ENCODE data around the gene PPM1D.
"Not testable (repeated sequence)": the region's sequence is repeated elsewhere in the genome, so short reads cannot be mapped to it uniquely, and the experiment has no call there.

PPM1D gene

GRCh38 chr17:60593441-60594036 is 6.5 kb upstream of the PPM1D start:
- DNase-seq (ENCODE audit: low spot score): not testable (repeated sequence)

DNA sequence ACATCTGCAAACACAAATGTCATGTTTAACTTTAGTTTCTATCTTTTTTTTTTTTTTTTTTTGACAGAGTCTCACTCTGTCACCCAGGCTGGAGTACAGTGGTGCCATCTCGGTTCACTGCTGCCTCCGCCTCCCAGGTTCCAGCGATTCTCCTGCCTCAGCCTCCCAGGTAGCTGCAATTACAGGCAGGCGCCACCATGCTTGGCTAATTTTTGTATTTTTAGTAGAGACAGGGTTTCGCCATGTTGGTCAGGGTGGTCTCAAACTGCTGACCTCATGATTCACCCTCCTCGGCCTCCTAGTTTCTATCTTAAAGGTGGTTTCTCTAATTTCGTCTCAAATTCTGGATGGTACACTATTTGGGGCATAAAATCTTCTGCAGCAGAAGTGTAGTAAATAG is 5.8 kb upstream of the PPM1D start:
- not testable (repeated sequence) for DNase-seq (ENCODE audit: low spot score)

- DNase-seq (ENCODE audit: low spot score): no peak
Observed at GRCh38 chr17:60594734-60595133, 5.3 kb upstream of the PPM1D start.

DNA sequence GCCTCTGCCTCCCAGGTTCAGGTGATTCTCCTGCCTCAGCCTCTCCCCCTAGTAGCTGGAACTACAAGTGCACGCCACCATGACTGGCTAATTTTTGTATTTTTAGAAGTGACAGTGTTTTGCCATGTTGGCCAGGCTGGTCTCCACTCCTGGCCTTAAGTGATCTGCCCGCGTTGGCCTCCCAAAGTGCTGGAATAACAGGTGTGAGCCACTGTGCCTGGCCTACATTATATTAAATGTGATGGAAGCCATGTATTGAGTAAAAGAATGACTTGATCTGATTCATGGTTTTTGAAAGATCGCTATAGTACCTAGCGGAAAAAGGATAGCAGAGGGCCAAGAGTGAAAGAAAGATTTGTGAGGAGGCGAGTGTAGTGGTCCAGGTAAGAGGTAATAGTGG is 2.7 kb upstream of the PPM1D start:
- DNase-seq (ENCODE audit: low spot score): no peak

DNA sequence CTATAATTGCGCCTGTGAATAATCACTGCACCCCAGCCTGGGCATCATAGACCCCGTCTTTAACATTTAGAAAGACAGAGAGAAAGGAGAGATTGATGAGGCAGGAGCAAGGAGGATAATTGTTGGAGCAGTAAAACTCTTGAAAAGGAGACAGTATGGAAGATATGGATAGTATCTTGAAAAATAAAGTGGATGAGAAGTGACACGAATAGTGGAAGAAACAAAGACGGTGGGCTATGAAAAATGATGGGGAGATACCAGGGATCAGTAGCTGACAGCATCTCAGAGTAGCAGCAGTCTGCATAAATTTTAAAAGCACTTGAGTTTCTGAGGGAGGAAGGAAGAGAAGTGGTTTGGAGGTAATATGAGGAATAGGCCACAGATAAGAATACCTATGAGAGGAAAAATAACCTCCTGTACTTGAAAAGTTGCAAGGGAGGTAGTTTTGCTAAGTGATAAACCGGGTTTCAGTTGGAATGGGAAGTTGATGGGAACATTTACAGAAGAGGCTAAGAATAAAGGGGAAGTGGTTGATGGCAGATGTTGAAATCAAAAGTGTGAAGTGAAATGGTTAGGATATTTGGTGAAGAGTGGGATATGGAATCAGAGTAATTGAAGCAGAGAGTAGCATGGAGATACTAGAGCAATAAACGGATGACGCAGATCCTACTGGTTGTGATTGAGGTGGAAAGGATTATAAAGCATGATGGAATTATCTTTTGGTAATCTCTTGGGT is 1.8 kb upstream of the PPM1D start:
- DNase-seq (ENCODE audit: low spot score): peak; percentile 38

DNA sequence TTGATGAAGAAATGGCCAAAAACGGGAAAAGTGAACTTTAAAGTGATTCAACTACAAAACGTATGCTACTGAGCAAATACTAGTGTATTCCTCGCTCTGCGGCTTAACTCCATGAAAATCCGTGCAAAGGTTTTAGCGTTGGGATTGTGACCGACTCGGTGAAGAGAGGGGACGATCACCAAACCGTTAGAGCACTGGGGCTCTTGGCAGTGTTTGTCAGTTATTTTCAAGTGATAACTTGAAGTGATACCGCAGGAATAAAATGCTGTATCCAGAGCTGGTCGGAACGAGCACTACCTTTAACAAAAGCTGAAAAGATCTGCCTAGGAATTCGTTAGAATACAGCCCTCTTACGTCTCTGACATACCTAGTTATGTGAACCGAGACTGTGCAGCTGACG is 773 bp upstream of the PPM1D start:
- no peak for DNase-seq (ENCODE audit: low spot score)

DNA sequence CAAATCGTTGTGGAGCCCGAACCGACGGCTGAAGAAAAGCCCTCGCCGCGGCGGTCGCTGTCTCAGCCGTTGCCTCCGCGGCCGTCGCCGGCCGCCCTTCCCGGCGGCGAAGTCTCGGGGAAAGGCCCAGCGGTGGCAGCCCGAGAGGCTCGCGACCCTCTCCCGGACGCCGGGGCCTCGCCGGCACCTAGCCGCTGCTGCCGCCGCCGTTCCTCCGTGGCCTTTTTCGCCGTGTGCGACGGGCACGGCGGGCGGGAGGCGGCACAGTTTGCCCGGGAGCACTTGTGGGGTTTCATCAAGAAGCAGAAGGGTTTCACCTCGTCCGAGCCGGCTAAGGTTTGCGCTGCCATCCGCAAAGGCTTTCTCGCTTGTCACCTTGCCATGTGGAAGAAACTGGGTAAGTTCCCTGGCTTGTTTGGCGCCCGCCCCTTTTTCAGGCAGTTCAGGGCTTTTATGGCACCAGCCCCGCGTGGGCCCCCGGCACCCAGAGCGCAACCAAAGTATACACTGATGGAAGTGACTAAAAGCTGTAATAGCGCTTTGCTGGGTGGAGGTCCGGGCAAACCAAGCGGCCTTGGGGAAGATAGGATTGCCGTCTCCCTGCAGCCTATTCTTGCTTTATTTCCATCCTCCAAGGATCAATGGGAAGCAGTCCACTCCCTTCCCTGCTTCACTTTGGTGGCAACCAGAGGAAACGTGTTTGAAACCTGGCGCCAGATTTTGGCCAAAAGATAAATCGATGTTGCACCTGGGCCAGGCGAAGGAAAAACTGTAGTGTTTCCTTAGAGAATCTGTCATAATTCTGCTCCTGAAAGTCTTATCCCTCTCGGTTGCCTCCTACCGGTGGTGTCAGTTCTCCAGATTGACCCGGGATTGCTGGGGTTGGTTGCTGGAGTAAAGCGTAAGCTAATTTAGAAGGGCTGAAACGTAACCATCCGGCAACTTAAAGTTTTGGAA is 775 bp downstream of the PPM1D start:
- peak; percentile 85 for DNase-seq (ENCODE audit: low spot score)

DNA sequence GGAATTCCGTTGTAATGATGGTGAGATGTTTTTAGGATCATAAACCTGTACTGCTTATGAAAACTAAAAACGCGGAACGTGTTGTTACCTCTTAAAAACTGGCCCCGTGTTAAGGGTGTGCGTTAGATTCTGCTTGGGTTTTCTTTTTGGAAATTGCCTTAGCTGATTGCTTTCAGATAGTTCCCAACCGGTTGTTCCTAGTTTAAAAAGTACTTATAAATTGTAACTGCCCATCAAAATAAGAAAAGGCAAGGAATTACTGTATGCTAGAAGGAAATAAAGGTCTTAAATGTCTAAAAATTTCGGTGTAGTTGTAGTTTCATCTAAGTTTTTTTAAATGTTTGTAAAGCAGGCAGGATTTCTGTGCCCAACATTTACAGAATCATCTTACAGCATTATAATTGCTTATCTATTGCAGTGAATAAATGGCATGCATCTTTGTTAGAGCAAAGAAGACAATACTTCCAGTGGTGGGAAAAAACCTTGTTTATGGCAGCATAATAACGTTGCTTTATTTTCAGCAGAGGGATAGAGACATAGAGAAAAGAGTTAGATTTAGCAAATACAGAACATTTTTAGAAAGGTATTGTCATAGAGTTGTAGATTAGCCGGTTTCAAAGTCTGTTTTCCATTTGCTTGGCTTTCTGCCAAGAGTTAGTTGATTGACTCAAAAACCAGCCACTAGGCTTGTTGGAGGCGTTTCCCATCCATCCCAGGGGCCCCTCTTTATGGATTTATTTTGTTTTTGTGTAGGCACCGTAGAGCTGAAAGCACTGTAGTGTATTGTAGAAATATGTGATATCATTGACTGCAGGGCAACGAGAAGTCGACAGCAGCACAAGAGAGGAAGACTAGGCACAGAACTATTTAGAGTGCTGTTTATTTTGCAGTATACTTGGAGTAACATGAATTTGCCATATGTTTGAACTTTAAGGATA is 1.7 kb downstream of the PPM1D start:
- peak; percentile 82 for DNase-seq (ENCODE audit: low spot score)

DNA sequence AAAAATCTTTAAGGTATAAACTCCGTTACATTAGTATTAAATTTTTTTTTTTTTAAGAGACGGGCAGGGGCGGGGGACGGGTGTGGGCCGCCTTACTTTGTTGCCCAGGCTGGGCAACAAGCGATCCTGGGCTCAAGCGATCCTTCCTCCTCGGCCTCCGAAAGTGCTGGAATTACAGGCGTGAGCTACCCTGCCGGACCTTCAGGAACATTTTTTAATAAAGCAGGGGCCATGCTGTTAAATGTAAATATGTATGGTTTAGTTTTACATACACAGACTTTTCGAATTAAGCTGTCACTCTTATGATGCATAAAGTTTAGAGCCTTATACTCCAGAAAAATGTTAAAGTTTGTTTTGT is 2.4 kb downstream of the PPM1D start:
- peak; percentile 16 for DNase-seq (ENCODE audit: low spot score)

GRCh38 chr17:60602871-60603270 is 2.9 kb downstream of the PPM1D start:
- DNase-seq (ENCODE audit: low spot score): no peak

- DNase-seq (ENCODE audit: low spot score): not testable (repeated sequence)
Observed at GRCh38 chr17:60603477-60603876, 3.5 kb downstream of the PPM1D start.

DNA sequence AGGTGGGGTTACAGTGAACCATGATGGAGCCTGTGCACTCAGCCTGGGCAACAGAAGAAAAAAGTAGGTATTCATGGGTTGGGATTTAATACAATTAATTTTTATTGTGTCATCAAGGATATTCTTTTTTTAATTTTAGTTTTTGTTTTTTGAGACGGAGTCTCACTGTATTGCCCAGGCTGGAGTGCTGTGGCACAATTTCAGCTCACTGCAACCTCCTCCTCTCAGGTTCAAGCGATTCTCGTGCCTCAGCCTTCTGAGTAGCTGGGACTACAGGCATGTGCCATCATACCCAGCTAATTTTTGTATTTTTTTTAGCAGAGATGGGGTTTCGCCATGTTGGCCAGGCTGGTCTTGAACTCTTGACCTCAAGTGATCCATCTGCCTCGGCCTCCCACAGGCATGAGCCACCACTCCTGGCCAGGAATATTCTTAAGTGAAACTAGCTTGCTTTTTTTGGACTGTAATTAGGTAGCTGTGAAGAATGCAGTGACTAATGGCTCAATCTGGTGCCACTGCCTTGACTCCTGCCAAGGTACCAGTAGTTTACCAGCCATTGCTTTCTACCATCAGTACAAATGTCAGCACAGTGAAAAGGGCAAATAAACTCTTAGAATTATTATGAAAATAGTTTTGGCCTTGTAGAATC is 4.8 kb downstream of the PPM1D start:
- peak; percentile 9 for DNase-seq (ENCODE audit: low spot score)

DNA sequence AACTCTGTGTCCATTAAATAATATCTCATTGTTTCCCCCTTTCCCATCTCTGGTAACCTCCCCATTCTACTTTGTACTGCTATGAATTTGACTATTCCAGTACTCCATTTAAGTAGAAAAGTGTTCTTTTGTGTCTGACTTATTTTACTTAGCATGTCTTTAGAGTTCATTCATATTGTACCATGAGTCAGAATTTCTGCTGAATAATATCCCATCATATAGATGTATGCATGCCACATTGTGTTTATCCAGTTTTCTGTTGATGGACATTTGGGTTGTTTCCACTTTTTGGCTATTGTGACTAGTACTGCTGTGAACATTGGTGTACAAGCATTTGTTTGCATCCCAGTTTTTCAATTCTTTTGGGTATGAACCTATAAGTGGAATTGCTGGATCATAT is 6.0 kb downstream of the PPM1D start:
- DNase-seq (ENCODE audit: low spot score): no peak

- DNase-seq (ENCODE audit: low spot score): no peak
Observed at GRCh38 chr17:60610473-60610872, 10.5 kb downstream of the PPM1D start.

DNA sequence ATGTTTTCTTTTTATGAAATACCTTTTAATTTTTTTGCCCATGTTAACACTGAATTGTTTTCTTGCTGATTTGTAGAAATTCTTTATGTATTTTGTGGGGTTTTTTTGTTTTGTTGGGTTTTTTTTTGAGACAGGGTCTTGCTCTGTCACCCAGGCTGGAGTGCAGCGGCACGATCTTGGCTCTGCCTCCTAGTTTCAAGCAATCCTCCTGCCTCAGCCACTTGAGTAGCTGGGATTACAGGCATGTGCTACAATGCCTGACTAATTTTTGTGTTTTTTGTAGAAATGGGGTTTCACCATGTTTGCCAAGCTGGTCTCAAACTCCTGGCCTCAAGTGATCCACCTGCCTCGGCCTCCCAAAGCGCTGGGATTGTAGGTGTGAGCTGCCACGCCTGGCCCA is 11.3 kb downstream of the PPM1D start:
- DNase-seq (ENCODE audit: low spot score): not testable (repeated sequence)

DNA sequence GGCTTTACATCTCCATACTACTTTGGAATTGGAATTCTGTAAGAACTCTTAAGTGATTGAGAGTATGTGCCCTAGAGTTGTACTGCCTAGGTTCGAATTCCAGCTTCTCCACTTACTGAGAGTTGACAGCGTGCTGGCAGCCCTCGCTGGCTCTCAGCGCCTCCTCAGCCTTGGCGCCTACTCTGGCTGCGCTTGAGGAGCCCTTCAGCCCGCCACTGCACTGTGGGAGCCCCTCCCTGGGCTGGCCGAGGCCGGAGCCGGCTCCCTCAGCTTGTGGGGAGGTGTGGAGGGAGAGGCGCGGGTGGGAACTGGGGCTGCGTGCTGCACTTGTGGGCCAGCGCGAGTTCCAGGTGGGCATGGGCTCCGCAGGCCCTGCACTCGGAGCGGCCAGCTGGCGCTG is 13.3 kb downstream of the PPM1D start:
- DNase-seq (ENCODE audit: low spot score): no peak

GRCh38 chr17:60613796-60614195 is 13.8 kb downstream of the PPM1D start:
- not testable (repeated sequence) for DNase-seq (ENCODE audit: low spot score)

DNA sequence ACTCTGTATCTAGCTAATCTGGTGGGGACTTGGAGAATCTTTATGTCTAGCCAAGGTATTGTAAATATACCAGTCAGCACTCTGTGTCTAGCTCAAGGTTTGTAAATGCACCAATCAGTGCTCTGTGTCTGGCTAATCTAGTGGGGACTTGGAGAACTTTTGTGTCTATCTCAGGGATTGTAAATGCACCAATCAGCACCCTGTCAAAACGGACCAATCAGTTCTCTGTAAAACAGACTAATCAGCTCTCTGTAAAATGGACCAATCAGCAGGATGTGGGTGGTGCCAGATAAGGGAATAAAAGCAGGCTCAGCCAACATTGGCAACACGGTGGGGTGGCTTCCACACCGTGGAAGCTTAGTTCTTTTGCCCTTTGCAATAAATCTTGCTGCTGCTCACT is 14.3 kb downstream of the PPM1D start:
- not testable (repeated sequence) for DNase-seq (ENCODE audit: low spot score)

DNA sequence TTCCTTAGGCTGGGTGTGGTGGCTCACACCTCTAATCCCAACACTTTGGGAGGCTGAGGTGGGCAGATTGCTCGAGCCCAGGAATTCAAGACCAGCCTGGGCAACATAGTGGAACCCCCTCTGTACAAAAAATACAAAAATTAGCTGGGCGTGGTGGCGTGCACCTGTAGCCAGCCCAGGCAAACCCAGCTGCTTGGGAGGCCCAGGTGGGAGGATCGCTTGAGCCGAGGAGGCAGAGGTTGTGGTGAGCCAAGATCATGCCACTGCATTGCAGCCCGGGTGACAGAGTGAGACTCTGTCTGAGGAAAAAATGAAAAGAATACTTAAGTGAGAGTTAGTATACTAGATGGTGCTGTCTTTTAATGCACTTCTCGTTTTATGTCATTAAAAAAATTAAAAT is 15.1 kb downstream of the PPM1D start:
- DNase-seq (ENCODE audit: low spot score): no peak

- no peak for DNase-seq (ENCODE audit: low spot score)
Observed at GRCh38 chr17:60615840-60616239, 15.8 kb downstream of the PPM1D start.

DNA sequence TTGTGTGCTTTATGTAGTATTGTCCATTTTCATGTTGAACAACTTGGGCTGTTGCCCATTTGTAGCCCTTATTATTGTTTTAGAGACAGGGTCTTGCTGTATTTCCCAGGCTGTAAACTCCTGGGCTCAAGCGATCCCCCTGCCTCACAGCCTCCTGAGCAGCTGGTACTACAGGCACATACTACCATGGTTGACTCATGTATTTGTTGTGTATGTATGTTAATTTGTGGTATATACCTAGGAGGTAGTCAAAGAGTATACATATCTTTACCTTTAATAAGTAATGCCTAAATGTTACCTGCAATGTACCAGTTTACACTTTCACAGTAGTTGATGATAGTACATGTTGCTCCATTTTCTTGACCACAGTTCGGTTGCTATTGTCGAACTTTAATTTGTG is 18.1 kb downstream of the PPM1D start:
- DNase-seq (ENCODE audit: low spot score): no peak

Measured in Ammon's horn (tissue), 1 donor.